Epithelial cell of esophagus (primary cell): ENCODE data around the gene KCND3.

Experiments
- DNase-seq: peaks from one replicate; pipeline ENCODE4 v3.0.0; 2010; ENCODE audit warnings: low read depth
- H3K4me3 ChIP-seq: 2 replicates; pipeline ENCODE4 v1.5.1; 2011; ENCODE audit warnings: mild to moderate bottlenecking, low read length, control low read depth
- TF ChIP-seq, protein P1 (sequence below): IDR thresholded peaks from 2 replicates; pipeline ENCODE4 v1.5.1; 2011; ENCODE audit warnings: low read depth, mild to moderate bottlenecking, low read length, control low read depth, inconsistent platforms; ENCODE audit not compliant: insufficient read depth; ENCODE audit errors: missing control alignments

KCND3 gene

DNA sequence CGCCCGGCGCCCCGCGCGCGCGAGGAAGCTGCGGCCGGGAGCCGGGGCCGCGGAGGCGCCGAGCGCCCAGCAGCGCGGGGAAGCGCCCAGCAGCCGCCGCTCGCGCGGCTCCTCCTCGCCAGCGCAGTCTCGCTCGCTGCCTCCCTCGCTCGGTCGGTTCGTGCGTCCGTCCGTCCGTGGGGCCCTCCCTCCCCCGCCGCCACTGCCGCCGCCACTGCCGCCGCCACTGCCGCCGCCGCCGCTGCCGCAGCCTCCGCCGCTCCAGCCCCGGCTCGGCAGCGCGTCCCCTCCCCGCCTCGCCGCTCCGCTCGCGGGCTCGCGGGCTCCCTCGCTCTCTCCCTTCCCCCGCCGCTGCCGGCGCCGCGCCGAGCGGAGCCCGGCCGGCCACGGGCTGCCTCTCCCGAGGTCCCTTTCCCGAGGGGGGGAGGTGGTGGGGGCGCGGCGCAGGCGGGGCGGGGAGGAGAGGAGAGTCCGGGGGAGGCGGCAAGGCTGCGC is at the start of gene KCND3:
TSS of gene KCND3 (minus strand) at position 138 of the 495 bp plus-strand sequence.
- TF ChIP-seq, protein P1, sequence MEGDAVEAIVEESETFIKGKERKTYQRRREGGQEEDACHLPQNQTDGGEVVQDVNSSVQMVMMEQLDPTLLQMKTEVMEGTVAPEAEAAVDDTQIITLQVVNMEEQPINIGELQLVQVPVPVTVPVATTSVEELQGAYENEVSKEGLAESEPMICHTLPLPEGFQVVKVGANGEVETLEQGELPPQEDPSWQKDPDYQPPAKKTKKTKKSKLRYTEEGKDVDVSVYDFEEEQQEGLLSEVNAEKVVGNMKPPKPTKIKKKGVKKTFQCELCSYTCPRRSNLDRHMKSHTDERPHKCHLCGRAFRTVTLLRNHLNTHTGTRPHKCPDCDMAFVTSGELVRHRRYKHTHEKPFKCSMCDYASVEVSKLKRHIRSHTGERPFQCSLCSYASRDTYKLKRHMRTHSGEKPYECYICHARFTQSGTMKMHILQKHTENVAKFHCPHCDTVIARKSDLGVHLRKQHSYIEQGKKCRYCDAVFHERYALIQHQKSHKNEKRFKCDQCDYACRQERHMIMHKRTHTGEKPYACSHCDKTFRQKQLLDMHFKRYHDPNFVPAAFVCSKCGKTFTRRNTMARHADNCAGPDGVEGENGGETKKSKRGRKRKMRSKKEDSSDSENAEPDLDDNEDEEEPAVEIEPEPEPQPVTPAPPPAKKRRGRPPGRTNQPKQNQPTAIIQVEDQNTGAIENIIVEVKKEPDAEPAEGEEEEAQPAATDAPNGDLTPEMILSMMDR: no peak
- H3K4me3 ChIP-seq: peak within 1 kb of the TSS; percentile 42
- peak; percentile 46 for DNase-seq

DNA sequence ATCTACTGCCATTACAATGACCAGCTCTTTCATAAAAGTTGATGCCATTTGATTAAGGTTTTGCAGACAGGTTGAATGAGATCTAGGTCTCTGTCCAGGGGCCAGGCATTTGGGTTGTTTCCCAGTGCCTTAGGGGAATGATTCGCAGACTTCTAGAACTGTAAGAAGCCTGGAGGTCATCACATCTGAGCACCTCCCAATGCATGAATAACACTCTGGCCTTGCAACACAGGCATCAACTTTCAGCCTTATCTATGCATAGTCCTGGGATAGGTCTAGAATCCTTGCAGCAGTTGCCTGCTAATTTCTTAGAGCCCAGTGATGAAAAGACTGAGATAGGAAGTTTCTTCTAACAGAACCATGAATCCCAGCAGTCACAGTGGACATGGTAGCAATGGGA is 44.8 kb upstream of the KCND3 start:
- TF ChIP-seq, protein P1: no peak
- peak; percentile 33 for DNase-seq
- H3K4me3 ChIP-seq: no peak overlapping the region

DNA sequence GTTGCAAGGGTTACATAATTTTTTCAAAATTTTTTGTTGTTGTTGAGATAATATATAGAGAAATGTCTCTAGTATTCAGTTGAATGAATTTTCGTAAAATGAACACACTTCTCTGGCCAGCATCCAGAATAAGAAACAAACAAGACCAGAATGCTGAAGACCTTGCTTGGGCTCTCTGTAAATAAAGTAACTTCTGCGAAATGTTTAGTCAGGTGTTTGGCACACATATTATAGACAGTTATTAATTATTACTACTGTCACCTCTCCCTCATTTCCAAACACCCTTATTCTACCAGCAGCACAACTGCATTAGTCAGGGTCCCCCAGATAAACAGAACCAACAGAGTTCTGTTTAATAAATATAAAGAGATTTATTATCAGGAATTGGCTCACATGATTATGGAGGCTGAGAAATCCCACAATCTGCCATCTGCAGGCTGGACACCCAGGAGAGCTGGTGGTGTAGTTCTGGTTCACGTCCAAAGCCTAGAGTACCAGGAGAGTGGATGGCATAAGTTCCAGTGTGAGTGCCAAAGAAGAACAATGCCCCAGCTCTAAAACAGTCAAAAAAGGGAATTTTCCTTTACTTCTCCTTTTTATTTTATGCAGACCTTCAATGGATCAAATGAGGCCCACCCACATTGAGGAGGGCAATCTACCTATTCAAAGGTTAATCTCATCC is 44.1 kb upstream of the KCND3 start:
- no peak for DNase-seq
- TF ChIP-seq, protein P1: no peak
- H3K4me3 ChIP-seq: no peak overlapping the region

DNA sequence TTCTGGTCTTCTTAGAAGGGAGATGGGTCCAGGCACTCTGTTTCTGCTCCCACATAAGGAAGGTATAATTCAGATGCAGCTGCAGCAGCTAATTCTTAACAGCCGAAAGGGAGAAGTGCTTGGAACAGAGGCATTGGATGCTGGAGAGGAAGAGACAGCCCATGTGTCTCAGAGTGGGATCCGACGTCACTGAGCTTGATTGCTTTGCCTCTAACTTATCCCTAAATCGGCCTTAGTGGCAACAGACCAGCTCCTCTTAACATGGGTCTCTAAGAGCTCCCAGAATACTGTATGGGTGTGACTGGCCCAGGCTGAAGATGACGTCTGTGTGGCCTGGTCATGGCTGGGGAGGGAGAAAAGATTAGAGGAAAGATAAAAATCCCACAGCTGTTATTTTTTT is 40.7 kb upstream of the KCND3 start:
- no peak for DNase-seq
- TF ChIP-seq, protein P1: no peak
- no peak overlapping the region for H3K4me3 ChIP-seq

DNA sequence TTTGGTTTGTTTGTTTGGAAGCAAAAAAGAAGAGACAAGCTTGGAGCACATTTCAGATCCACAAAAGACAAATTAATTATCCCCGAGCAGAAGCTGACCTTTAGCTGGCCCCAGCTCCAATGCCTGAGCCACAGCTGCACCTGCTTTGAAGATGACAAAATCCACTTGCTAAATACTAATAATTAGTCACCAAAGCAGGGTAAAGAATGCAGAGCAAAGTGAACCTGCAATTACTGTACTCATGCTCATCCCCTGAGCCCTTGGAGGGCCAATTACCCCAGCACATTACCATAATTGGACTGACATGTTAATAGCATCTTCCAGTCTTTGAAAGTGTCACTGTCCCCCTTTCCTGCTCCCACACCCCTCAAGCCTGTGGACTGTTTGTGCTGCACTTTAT is 38.2 kb upstream of the KCND3 start:
- TF ChIP-seq, protein P1: no peak
- no peak overlapping the region for H3K4me3 ChIP-seq
- peak; percentile 13 for DNase-seq

DNA sequence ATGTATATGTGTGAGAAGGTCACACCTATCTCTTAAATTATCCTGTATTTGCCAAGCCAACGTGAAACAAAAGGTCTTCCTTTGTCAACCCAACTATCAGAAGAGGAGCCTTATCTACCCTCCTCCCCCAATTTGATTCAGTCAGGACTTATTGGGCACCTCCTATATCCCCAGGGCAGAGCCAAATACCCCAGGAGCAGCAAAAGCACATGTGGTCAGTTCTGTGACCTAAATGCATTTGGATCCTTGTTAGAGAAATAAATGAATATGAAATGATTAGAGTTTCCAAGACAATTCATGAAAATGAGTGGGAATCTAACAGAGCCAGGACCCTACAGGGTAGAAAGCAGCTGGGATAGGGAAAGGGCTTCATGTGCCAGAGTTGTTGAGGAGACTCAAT is 37.0 kb upstream of the KCND3 start:
- TF ChIP-seq, protein P1: no peak
- no peak for DNase-seq

DNA sequence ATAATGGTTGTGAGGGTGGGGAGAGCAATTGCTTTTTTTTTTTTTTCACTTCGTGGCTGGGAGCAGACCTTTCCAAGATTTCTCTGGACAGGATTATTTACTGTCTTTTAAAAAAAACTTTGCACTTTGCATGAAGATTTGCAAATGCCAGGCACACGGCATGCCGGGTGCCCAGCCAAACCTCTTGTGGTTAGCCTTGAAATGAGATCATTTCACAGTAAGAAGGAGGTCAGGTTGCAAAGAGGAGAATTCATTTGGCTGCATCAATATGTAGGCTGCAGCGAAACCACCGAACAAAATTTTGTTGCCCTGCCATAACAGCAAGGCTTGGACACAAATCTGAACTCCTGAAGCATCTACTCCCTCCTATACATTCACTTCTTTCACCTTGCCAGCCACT is 36.5 kb upstream of the KCND3 start:
- H3K4me3 ChIP-seq: no peak overlapping the region
- no peak for DNase-seq
- TF ChIP-seq, protein P1: no peak

More for the DNA sequence above, 37.0 kb upstream of the KCND3 start:
- no peak overlapping the region for H3K4me3 ChIP-seq
